GM21381 (cell line): ENCODE measurements around the gene CTBP2.

ENCODE experiments used
- ATAC-seq: cut with Tn5 transposase; IDR thresholded peaks from one replicate; pipeline ENCODE4 v1.9.1; 2021; ENCODE audit warnings: mild to moderate bottlenecking, moderate library complexity; ENCODE audit not compliant: unreplicated experiment

Gene CTBP2

DNA sequence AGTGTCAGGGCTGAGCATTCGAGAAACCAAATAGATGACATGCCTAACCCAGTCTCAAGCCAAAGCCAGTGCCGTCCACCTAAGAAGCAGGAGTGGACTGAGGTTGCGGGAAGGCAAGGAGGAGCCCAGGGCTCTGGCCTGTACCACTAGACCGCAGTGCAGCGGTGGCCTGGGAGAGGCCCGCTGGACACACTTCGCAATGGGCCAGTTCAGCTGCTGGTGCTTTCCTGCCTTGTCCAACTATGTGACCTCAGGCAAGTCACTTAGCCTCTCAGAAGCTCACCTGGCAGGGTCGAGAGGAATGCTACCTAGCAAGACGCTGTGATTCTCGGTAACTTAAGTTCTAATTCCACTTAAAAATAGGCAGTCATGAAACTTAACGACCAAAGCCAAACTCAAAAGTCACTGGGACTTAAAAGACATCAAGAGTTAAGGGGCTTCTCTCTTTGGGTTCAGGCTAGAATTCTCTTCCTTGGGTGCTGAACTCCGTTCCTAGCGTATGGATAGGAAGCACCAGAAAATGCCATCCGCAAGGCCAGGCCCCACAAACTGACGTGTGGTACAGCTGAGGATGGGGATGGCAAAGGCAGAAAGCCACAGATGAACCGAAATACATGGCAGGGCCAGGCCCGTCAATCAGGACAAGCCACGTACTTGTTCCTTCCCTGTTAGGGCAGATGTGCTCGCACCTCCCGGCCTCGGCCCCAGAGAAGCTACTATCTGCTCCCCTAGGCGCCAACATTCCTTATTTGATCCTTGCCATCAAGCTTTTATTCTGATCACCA lies 34.2 kb downstream of the CTBP2 start:
- ATAC-seq: no peak

DNA sequence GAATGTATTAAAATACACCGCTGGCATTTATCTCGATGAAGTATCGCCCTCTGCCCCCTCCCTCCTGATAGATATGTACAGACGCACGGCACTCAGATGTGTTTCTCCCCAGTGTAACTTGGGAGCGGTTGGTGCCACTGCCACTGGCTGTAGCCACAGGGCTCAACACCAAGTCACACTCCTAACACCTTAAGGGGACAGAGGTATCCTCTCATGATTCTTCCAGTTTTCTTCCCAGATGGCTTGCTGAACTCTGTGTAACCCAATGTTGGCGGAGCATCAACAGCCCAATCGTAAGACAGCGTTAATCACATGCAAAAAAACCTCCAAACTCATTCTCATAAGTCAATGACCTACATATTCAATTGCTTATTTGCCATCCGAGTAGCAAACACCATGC lies 35.5 kb downstream of the CTBP2 start:
- no peak for ATAC-seq

DNA sequence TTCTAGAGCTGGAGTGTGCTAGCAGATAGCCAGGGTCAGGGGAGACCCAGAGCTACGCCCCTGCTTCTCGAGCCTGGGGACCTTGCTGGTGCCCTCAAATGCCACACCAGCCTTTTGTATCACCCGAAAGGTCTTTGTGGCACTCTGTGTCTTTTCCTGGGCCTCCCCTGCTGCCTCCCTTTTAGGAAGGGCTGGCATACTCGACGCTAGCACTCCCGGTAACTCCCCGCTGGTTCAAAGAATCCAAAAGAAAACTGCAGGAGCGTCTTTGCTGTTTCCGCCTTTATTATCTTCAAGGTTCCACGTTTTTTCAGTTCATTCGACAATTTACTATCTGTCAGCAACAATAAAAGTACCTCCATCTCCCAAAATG lies 36.3 kb downstream of the CTBP2 start:
- no peak for ATAC-seq

DNA sequence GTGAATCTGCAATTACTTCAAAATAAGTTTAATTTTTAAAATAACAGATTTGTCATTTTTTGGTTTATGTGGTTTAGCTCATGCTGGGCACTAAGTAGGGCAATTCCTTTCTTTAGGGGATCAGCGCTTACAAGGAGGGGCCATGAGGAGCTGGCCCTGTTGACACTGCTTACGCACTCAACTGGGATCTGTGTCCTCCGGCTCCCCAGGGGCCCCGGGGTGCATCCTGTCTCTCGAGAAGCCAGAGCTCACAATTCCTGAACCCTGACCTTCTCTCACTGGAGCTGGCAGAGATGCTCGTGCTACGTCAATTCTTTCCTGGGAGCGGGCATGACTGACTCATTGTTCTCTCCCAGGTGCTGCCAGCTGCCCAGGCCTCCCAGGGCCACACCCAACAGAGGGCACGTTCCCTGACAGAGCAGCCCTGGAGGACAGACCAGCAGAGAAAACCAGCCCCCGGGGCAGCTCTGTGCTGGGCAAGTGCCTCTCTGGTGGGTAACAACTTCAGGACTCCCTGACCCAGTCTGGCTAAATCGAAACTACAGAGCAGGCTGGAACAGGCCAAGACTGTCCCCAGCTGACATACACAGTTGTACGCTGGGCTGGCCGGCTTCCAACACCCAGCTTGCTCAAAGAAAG lies 36.8 kb downstream of the CTBP2 start:
- ATAC-seq: no peak

DNA sequence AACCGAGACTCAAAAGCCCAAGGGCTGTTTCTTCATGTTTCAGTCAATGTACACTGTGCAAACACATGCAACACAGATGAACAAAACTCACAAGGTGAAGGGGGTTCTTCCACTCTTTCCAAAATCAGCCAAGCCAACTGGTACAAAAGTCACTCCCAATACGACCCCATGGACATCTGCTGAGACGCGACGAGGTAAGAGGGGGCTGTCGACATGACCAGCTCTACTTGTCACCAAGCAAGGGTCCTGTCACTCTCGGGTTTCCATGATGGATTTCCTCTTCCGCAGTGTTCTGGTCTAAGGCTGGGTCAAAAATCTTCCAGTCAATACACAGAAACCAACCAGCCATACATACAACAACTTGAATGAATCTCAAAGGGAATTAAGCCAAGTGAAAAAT lies 37.8 kb downstream of the CTBP2 start:
- ATAC-seq: no peak

DNA sequence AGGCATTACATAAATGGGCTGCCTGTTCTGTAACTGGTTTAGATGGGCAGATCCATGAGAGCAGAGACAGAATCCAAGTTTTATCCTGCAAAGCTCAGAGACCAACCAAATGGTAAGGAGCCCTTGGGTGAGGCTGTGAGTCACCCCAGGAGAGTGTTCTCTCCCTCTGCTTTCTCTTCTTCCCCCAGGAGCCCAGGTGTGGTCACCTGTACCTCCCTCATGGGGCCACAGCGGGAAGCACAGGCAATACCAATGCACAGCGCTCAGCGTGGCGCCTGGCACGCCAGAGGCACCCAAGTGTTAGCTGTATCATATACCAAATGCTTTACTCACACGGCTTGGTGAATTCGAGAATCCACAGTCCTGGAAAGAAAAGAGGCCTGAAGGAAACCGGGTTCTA lies 39.4 kb downstream of the CTBP2 start:
- ATAC-seq: no peak

DNA sequence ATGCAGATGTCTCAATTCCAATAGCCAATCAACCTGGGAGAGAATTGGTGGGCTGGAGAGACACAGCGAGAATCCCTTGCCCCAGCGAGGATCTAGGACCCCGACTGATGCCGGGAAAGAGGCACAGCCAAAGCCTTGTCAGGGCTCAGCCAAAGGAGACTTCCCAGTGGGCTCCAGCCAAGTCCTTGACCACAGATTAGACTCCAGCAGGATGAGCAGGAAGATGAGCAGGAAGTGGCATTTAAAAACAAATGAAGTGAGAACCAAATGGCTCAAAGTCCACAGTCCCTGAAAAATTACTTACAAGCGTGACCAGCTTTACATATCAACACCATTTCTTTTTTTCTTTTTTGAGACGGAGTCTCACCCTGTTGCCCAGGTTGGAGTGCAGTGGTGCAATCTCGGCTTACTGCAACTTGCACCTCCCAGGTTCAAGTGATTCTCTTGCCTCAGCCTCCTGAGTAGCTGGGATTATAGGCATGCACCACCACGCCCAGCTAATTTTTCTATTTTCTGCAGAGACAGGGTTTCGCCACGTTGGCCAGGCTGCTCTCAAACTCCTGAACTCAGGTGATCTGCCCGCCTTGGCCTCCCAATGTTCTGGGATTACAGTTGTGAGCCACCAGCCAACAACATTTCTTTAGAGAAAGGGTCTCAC lies 40.2 kb downstream of the CTBP2 start:
- no peak for ATAC-seq

DNA sequence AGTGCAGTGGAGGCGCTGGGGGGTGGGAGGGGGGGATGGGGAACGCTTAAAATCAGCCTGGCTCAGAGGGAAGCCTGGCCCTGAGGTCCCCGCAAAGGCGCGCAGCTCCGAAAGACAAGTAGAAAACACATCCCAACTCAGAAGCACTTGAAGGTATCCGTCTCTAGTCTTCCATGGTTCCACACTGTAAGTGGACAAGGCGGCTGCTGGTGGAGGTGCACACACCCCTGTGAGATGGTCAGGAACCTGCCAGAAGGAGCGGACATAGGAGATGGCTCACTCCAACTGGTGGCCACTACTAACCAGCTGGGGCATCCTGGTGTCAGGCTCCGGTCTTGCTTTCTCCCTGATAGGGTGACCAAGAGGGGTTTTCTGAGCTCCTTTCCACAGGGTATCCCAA lies 41.7 kb downstream of the CTBP2 start:
- no peak for ATAC-seq

DNA sequence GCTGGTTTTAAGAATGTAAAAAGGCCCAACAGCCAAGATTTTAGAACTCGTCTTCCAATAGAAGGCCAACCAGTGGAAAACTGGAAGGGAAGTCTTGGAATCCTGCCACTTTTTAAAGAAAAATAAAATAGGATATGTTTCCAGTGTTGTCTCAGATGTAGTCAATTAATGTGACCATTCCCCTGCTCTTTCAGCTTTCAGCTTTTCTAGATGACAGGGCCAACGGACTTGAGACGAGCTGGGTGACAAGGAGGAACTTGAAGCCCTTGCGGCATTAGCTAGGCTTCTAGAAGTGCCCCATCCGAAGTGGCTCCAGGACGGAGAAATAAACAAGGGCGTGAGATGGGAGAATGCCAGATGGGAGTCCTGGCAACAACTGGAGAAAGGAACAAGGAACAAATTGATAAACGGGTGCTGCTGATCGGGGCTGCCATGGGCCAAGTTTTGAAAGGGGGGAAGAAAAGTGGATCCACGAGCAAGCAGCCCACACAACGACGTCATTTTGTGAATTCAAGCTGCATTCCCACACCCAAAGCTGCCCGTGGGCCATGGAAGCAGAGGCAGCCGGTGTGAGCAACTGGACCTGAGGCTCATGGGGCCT lies 42.3 kb downstream of the CTBP2 start:
- ATAC-seq: no peak

DNA sequence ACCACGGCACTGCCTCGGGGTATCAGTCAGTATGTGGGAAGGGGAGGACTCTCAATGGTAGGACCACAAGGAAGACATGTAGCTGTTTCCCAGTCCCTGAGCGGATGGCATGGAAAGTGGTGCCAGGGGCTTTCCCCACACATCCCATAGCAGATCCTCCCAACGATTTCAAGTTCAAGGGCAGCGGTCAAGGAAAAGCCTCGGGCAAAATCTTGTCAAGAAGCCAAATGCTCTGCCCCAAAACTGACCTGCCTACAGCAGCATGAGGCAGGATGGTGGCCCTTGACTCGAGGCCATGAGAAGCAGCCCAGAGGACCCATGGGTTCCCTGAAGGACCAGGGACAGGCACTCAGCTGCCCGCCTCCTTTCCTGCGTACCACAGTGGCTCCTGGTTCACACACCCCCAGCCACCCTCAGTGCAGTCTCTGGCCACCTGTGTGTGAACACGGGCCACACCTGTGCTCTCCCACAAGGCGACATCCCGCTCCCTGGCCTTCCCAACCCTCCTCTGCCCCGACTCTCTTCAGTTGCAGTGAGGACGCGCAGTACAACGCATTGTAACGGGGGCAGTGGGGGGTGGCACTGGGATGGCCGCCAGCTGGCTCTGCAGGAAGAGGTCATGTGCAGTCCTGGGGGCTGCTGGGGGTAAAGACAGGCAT lies 43.6 kb downstream of the CTBP2 start:
- ATAC-seq: no peak

DNA sequence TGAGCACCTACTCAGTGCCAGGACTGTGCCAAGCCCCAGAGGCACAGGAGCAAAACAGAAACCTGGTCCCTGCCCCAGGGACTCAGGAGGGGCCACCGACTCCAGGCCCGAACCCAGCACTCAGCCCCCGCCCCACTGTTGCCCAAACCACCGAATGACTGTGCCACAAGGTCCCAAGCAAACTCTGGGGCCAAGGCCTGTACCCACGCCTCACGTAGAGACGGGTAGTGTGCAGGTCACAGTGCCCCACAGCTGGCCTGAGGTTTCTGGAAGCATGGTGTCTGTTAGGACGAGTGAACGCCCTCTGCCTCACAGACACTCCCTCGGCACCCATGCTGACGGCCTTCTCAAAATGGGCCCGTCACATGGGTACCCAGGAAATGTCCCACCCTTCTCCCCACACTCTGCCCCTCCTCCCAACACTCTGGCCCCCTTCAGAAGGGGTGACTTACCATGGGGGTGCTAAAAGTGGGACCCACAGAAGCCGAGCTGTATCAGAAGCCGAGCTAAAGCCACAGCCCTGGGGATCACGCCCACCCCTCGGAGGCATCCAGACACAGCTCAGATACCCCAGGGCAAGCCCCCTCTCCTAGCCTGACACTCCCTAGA lies 44.2 kb downstream of the CTBP2 start:
- ATAC-seq: no peak

DNA sequence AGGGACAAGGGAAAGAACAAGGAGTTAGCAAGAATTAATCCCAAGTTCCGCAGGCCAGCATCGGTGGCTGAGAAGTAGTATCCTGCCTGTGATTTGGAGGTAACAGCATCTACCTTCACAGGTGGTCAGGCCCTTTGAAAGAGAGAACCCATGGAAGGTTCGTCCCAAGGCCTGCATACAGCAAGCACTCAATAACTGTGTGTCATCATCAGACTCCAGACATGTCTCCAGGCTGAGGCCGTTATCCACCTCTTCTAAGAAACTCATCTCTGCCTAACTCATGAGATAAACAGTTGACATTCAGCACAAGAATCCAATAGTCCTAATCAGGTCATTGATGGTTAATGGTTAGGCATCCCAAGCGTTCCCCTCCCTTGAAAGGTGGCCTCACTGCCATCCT lies 45.0 kb downstream of the CTBP2 start:
- no peak for ATAC-seq

DNA sequence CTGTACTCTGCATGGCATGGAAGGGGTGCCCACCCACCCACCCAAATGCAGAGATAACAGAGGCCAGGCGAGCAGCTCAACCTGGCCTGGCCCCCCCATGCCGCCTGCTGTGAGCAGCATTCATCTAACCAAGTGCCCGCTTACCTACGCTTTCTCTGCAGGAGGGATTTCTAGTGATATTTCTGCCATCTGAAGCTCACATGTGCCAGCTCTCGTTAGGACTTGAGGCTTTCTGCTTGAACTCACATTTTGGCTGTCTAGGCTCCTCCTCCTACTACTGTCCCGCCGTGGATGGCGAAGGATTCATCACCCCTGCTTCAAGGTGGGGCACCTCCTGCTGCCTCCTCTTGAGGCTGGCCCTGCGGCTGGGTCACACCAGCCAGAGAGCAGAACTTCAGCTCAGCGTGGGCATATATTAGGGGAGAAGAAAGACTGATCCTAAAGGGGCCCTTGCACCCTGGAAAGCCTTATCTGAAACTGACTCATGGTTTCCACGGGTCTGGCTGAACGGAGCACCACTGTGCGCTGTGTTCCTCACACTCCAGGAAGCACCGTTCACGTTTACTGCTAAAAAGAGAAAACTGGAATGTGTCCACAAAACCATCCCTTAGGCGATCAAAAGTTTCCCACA lies 45.5 kb downstream of the CTBP2 start:
- no peak for ATAC-seq

DNA sequence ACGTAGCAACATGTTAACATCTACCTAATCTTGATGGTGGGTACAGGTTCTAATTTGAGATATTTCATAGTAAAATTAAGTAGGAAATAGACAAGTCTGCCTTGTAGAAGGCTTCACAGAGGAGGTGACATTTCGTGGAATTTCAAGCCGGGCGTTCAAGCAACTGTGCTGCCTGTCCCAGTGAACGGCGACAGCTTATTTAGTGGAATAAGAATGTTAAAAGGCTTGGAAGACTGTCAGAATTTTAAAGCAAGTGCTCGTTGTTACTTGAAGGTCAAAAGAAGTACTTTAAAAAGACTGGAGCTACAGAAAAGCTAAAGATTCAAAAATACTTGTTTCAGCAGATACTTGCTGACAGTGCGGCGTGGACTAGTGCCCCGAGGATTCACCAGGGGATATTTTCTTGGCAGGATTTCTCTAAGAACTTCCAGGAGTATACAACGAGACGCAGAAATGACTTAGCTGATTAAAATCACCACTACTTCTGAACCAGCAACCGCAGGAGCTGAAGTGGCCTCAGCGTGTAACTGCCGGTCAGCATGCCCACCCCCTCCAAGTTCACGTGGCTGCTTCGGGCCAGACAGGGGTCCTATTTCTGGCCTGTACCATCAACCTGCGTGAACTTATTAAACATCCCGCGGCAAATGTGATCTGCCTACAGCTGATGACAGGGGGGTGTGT lies 46.5 kb downstream of the CTBP2 start:
- ATAC-seq: no peak

DNA sequence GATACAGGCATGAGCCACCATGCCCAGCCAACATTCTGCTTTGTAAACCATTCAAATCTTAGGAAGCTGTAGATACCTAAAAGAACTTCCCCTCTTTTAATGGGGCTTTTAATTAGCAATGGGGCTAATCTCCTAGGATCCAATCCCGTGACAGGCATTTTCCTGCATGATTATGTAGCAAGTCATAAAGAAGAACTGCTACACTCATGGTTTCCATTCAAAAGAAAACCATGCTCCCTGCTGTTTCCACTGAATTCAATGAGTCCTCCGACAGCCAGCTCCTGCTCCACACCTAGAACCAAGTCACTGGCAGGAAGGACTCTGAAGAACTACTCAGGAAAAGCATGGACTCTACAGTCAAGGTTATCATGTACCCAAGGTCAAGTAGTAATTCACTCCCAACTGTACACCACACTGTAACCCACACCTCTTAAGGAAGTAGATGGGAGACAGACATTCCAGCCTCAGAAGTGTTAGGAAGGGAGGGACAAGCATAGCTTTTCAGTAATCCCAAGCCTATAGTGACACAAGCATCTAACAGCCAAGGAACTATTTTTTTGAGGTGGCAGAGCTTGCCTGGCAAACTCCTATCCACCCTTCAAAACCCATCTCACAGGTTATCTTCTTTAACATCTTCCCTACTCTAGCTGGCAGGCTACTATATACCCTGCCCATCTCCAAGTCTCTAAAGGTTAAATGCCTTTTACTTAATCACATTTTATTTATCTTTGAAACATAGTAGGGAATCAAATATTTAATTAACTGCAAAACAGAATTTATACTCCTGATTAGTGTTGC lies 47.5 kb downstream of the CTBP2 start:
- no peak for ATAC-seq

DNA sequence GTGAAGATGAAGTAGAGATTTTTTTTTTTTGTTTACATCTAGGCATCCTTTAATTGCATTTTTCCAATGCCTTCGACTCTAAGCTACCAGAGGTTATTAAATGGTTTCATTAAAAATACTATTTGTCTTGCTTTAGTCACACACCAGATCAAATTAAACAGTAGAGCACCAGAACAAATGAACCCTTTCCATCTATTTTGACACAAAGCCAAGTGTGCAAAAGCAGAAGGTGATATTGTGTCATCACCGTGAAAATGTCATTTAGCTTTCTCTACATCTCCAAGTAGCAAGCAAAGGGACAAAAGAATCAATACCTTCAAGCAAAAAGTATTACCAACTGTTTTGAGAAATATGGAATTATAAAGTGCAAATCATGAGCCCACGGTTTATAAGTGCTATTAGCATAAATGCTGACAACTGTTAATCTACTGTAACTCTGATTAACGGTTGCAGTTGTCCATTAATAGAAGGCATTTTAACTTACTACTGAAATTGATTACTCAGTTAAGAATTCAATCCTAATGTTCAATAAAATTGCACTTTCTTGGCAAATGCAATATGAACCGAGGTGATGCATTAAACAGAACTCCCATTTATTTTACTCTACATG lies 49.1 kb downstream of the CTBP2 start:
- ATAC-seq: no peak

DNA sequence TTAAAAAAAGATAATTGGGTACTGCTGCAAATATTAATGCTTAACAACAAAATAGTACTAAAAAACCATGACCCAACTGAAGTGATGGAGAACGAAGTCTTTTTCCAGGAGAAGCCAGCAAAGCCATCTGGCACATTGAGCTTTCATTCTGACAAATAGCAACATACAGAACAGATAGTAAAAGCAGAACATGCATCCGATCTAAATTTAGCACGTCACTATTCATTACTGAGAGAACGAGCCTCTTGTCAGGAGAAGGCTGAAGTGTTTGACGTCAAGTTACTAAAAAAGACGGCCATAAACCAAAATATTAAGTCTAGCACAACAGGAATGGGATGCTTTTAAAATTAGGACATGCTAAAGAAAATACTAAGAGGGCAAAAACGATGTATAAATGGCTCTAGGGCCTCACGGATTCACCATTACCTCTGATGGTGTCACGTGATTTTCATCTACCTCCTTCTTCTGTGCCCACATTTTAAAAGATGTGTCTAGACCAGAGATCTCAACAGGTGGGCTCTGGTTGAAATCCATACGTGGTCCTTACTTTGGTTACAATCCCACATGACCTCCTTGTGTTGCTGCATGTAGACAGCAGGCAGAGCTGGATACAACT lies 52.3 kb downstream of the CTBP2 start:
- ATAC-seq: no peak
